Stimulated activated CD4-positive, alpha-beta T cell treated with anti-CD3 and anti-CD28 coated beads, Interleukin-2, amount 100 ng/mL, for 48 hours (primary cell): ENCODE measurements around the gene CCDC137.

ENCODE experiments used
- DNase-seq, 2 donors: peaks; one replicate each; pipeline ENCODE4 v3.0.0-alpha.2; 2020

Gene CCDC137

GRCh38 chr17:81703747-81704654, 37.5 kb downstream of the CCDC137 start:
- no peak for DNase-seq

GRCh38 chr17:81705518-81706231, 39.1 kb downstream of the CCDC137 start:
- no peak for DNase-seq

- DNase-seq = no peak
Measured at GRCh38 chr17:81706232-81706611, 39.7 kb downstream of the CCDC137 start.

GRCh38 chr17:81706757-81707624, 40.5 kb downstream of the CCDC137 start:
- no peak for DNase-seq

- DNase-seq = no peak
Measured at GRCh38 chr17:81707725-81708646, 41.4 kb downstream of the CCDC137 start.

- DNase-seq = no peak
Measured at GRCh38 chr17:81708739-81709185, 42.2 kb downstream of the CCDC137 start.

GRCh38 chr17:81710514-81711308, 44.2 kb downstream of the CCDC137 start:
- DNase-seq = no peak

- DNase-seq = peak; percentile 74 to 79
Measured at GRCh38 chr17:81711814-81712467, 45.4 kb downstream of the CCDC137 start, which contains the start of gene SLC25A10. Gene SLC25A10, plus strand, starts transcription at chr17:81712284. Its CDS starts 143 bp downstream, at chr17:81712427.

GRCh38 chr17:81712468-81713003, 46.0 kb downstream of the CCDC137 start:
- DNase-seq = peak in 1 of 2 donors; percentile 20

GRCh38 chr17:81713004-81713555, 46.5 kb downstream of the CCDC137 start:
- no peak for DNase-seq

GRCh38 chr17:81713556-81714411, 47.2 kb downstream of the CCDC137 start:
- no peak for DNase-seq

GRCh38 chr17:81714412-81715106, 48.0 kb downstream of the CCDC137 start:
- DNase-seq = no peak

- no peak for DNase-seq
Measured at GRCh38 chr17:81715107-81715871, 48.8 kb downstream of the CCDC137 start.

GRCh38 chr17:81715872-81716673, 49.5 kb downstream of the CCDC137 start:
- DNase-seq = no peak

- DNase-seq = no peak
Measured at GRCh38 chr17:81716674-81716996, 50.1 kb downstream of the CCDC137 start.

GRCh38 chr17:81717049-81717765, 50.7 kb downstream of the CCDC137 start:
- DNase-seq = no peak
